Measurements from ENCODE around the gene IGFBP5. TPM values are rescaled to one million over a fixed set of nuclear protein-coding genes. Genes with fewer than 3 reads are reported as not detected.
A peak's percentile ranks its signal among the peaks of the same experiment; 100 is the strongest.

Gene IGFBP5
- total RNA-seq, 4 donors from 2014 or later: 146 to 263 (median 190) TPM

DNA sequence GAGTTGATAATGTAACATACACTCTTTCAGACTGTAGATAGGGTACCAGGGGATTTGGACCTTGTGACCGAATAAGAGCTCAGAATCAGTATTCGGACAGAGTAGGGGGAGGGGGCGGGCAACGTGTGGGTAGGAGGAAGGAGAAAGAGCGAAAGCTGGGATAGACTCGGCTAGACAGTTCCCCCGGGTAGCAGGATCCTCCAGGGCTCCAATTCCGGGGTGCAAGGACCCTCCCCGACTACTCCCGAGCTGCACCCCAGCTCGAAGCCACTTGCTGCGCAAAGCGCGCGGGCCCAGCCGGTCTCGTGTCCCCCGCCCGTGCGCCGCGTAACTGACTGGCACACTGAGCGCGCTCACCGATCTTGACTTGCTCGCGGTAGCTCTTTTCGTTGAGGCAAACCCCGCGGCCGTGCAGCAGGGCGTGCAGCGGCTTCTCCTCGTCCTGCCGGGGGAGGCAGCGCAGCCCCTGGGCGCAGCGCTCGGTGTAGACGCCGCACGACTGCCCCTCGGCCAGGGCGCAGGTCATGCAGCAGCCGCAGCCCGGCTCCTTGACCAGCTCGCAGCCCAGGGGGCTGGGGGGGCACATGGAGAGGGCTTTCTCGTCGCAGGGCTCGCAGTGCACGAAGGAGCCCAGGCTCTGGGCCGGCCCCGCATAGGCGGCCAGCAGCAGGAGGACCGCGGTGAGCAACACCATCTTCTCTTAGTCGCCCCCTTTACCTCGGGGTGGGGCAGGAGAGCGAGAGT lies 1.1 kb downstream of the IGFBP5 start:
- H3K27me3 ChIP-seq: peaks cover 90% of the 10 kb centered on the region

DNA sequence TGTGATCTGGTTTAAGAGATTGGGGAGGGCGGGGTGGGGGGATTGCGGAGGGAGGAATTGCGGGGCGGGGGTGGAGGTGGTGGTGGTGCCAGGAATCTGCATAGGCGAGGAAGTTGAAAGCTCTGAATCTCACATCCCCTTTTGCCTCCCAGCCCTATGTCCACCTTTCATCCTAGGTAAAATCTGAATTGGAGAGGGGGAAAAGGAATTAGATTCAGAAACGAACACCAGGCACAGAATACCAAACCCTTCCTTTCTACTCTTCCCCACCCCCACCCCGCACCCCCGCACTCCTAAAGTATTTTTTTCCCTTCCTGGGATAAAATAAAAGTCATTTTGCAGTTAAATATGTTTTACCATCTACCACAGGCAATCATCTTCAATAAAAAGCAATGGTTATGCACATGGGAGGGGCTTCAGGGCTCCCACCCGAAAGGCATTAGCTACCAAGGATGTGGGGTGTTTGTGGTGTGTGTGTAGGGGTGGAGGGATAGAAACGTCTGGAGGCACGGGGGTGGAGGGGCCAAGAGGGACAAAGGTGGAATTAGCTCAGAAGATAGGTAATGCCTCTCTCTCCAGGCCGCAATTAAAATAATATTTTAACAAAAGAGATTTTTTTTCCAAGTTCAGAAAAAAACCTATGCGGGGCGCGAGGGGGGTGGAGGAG lies 1.8 kb downstream of the IGFBP5 start:
- no peak for DNase-seq
- Histone ChIP-seq H3K4me3 (peak overlapping the region; percentile 39 to 72 (median 54)), H3K27me3 (peaks cover 93% of the 10 kb centered on the region), H3K4me1 (peaks cover 0 to 62% (median 13%) of the 10 kb centered on the region in 4 donors), H3K36me3 (no peaks in the 10 kb centered on the region), H3K27ac (peak overlapping the region; percentile 82 to 94 (median 84)), H3K9me3 (no peaks in the 10 kb centered on the region)
- in situ Hi-C loops (cut with MboI; ENCODE audit: low pct_ligation_motif_present in 1 of 4, low pct_unique_long_range_greater_than_20kb in 1 of 4, low sequenced_read_pairs in 3 of 4): loop anchor here (10.0 to 25.0 kb wide), 7 partner anchors 469 to 1019 kb away; no protein-coding TSS in a partner anchor
- intact Hi-C loops (cut with DNase I; ENCODE audit: low total_unique reads): loop anchor here (5.0 to 10.0 kb wide), 6 partner anchors 371 to 1021 kb away; no protein-coding TSS in a partner anchor
- TF ChIP-seq POLR2AphosphoS5 (IDR thresholded peaks at IDR 0.05): peak in 1 of 3 donors; percentile 1
- TF ChIP-seq POLR2A (IDR thresholded peaks at IDR 0.05): no peak
- 2 to 7% methylated on average over 6 to 15 of the region's 15 CpGs for WGBS, 2 donors (ENCODE audit: low coverage in 1 of 2)

More for the DNA sequence above, 1.1 kb downstream of the IGFBP5 start:
- no peaks in the 10 kb centered on the region for H3K36me3 ChIP-seq
- in situ Hi-C loops (cut with MboI; ENCODE audit: low pct_ligation_motif_present in 1 of 4, low pct_unique_long_range_greater_than_20kb in 1 of 4, low sequenced_read_pairs in 3 of 4) (loop anchor here (10.0 to 25.0 kb wide), 7 partner anchors 468 to 1018 kb away; no protein-coding TSS in a partner anchor), intact Hi-C loops (cut with DNase I; ENCODE audit: low total_unique reads) (loop anchor here (5.0 to 10.0 kb wide), 6 partner anchors 371 to 1021 kb away; no protein-coding TSS in a partner anchor)
- H3K27ac ChIP-seq: peak overlapping the region; percentile 82 to 94 (median 84)
- H3K9me3 ChIP-seq: no peaks in the 10 kb centered on the region
- peak; percentile 39 for DNase-seq
- TF ChIP-seq POLR2A (IDR thresholded peaks at IDR 0.05) (peak; percentile 38), POLR2AphosphoS5 (IDR thresholded peaks at IDR 0.05) (peak in 2 of 3 donors; percentile 30 to 58), EP300 (IDR thresholded peaks at IDR 0.05; ENCODE audit: low read depth) (no peak)
- TF ChIP-seq, protein P1, sequence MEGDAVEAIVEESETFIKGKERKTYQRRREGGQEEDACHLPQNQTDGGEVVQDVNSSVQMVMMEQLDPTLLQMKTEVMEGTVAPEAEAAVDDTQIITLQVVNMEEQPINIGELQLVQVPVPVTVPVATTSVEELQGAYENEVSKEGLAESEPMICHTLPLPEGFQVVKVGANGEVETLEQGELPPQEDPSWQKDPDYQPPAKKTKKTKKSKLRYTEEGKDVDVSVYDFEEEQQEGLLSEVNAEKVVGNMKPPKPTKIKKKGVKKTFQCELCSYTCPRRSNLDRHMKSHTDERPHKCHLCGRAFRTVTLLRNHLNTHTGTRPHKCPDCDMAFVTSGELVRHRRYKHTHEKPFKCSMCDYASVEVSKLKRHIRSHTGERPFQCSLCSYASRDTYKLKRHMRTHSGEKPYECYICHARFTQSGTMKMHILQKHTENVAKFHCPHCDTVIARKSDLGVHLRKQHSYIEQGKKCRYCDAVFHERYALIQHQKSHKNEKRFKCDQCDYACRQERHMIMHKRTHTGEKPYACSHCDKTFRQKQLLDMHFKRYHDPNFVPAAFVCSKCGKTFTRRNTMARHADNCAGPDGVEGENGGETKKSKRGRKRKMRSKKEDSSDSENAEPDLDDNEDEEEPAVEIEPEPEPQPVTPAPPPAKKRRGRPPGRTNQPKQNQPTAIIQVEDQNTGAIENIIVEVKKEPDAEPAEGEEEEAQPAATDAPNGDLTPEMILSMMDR (IDR thresholded peaks at IDR 0.05): peak in 1 of 5 experiments; percentile 16
- H3K4me1 ChIP-seq: peaks cover 0 to 59% (median 10%) of the 10 kb centered on the region in 4 donors
- WGBS, 2 donors (ENCODE audit: low coverage in 1 of 2): 1 to 5% methylated on average over 17 to 21 of the region's 59 CpGs
- peak overlapping the region; percentile 39 to 72 (median 54) for H3K4me3 ChIP-seq

DNA sequence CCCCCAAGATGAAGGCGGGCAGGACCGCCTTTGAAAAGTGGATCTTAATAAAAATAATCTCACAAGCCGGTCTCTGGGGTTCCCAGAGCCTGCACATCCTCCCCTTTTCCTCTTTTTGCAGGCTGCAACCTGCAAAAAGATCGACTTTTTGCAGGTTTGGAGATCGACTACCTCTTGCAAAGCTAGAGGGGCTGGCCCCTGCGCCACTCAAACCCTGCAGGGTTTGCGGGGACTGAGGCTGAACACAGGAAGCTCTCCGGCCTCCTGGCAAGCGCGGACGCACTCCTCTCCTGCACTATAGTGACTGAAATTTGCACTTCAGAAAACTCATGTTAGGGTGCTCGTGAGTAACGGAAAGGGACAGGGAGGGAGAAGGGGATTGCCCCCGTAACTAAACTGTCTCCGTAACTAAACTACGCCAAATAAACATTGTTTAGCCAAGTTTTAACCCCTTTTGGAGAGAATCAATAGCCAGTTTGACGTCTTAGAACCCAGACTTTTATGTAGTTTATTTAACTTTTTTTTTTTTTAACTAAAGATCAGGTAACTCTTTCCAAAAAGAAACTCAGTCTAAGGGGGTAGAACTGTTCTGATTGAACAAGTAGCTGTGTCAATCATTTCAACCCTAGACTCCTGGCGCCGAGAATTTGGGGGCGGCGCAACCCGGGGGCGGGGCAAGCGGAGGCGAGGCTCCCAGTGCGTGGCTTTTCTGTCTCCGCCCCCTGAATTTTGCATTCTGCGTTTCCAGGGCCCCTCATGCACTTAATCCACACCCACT lies 2.5 kb downstream of the IGFBP5 start:
- Histone ChIP-seq H3K36me3 (no peaks in the 10 kb centered on the region), H3K27ac (peak overlapping the region; percentile 82 to 94 (median 84)), H3K4me1 (peaks cover 0 to 65% (median 14%) of the 10 kb centered on the region in 4 donors), H3K4me3 (peak overlapping the region; percentile 18 to 64 (median 42)), H3K9me3 (no peaks in the 10 kb centered on the region), H3K27me3 (peaks cover 86% of the 10 kb centered on the region)
- peak; percentile 77 for DNase-seq
- 0 to 2% methylated on average over 9 to 28 of the region's 28 CpGs for WGBS, 2 donors (ENCODE audit: low coverage in 1 of 2)
- in situ Hi-C loops (cut with MboI; ENCODE audit: low pct_ligation_motif_present in 1 of 4, low pct_unique_long_range_greater_than_20kb in 1 of 4, low sequenced_read_pairs in 3 of 4) (loop anchor here (10.0 to 25.0 kb wide), 7 partner anchors 469 to 1019 kb away; no protein-coding TSS in a partner anchor), intact Hi-C loops (cut with DNase I; ENCODE audit: low total_unique reads) (loop anchor here (5.0 to 10.0 kb wide), 6 partner anchors 372 to 1022 kb away; no protein-coding TSS in a partner anchor)
- TF ChIP-seq POLR2AphosphoS5 (IDR thresholded peaks at IDR 0.05) (peak; percentile 4 to 14 (median 6)), EP300 (IDR thresholded peaks at IDR 0.05; ENCODE audit: low read depth) (no peak), POLR2A (IDR thresholded peaks at IDR 0.05) (no peak)

DNA sequence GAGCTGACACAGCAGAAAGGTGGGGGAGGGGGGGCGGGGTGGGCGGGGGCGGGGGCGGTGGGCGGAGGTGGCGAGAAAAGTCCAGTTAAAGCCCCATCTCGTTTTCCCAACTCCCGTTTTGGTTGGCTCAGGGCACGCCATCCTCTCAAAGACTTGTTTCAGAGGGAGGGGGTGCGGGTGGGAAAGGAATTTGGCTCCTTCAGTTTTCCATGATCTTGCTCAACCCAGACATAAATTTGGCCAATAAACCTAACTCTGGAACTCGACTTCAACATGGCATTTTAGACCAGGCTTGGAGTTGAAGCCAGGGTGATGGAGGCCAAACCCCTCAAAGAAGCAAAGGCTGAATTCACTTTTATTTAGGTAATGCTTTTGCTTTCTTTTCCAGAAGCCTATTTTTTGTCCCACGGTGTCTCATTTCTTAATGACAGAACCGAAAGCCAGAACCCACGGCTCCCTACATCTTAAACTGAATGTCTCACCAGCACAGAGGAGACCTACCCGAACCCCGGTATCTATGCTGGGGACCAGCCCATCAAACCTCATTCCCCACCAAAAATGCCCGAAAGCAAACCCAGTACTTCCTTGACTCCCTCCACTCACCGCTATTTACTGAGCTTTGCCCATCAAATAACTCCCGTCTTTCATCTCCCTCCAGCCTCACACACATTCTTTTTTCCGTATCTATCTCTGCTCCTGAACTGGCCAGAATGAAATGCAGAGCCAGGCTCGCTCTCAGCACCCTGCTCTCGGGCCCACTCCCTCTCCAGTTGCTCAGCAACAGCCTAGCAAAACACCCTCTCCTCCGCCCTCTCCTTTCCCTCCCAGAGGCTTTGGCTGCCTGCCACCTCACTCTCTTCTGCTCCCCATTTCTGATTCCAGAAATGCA lies 4.3 kb downstream of the IGFBP5 start:
- Histone ChIP-seq H3K27me3 (peaks cover 82% of the 10 kb centered on the region), H3K36me3 (no peaks in the 10 kb centered on the region), H3K4me3 (peak overlapping the region in 3 of 4 donors; percentile 26 to 64 (median 27)), H3K9me3 (no peaks in the 10 kb centered on the region), H3K4me1 (peaks cover 0 to 66% (median 14%) of the 10 kb centered on the region in 4 donors), H3K27ac (peak overlapping the region; percentile 82 to 94 (median 84))
- in situ Hi-C loops (cut with MboI; ENCODE audit: low pct_ligation_motif_present in 1 of 4, low pct_unique_long_range_greater_than_20kb in 1 of 4, low sequenced_read_pairs in 3 of 4) (loop anchor here (10.0 to 25.0 kb wide), 7 partner anchors 471 to 1021 kb away; no protein-coding TSS in a partner anchor), intact Hi-C loops (cut with DNase I; ENCODE audit: low total_unique reads) (loop anchor here (5.0 to 10.0 kb wide), 6 partner anchors 374 to 1024 kb away; no protein-coding TSS in a partner anchor)
- peak; percentile 45 to 79 (median 47) for TF ChIP-seq POLR2AphosphoS5 (IDR thresholded peaks at IDR 0.05)
- TF ChIP-seq EP300 (IDR thresholded peaks at IDR 0.05; ENCODE audit: low read depth): no peak
- peak; percentile 56 for TF ChIP-seq POLR2A (IDR thresholded peaks at IDR 0.05)
- TF ChIP-seq, protein P1 (IDR thresholded peaks at IDR 0.05): no peak
- DNase-seq: peak; percentile 65
- 0 to 7% methylated on average over 7 to 23 of the region's 23 CpGs for WGBS, 2 donors (ENCODE audit: low coverage in 1 of 2)

All from transverse colon (tissue), 4 donors.